GM10266 (cell line): ENCODE data around the gene COX5A.

Experiments
- DNase-seq: peaks from one replicate; pipeline ENCODE4 v3.0.0; 2012; ENCODE audit errors: extremely low spot score
- CTCF ChIP-seq: IDR thresholded peaks from 2 replicates; pipeline ENCODE4 v1.5.1; 2012; ENCODE audit warnings: mild to moderate bottlenecking, low read depth; ENCODE audit not compliant: control insufficient read depth, insufficient read depth; ENCODE audit errors: missing control alignments

Gene COX5A

GRCh38 chr15:74907163-74907870 is 30.6 kb downstream of the COX5A start:
- DNase-seq = peak; percentile 6
- TF ChIP-seq CTCF = no peak

GRCh38 chr15:74906450-74907162 is 31.3 kb downstream of the COX5A start, which contains the start of gene FAM219B:
TSS of gene FAM219B (minus strand) at chr15:74906851. CDS start at chr15:74906800, 51 bp downstream.
- no peak for TF ChIP-seq CTCF
- DNase-seq = peak; percentile 96

- no peak for TF ChIP-seq CTCF
- DNase-seq = no peak
Measured at GRCh38 chr15:74906067-74906449, 31.8 kb downstream of the COX5A start.

GRCh38 chr15:74904190-74904805 is 33.6 kb downstream of the COX5A start:
- DNase-seq = no peak
- no peak for TF ChIP-seq CTCF

- TF ChIP-seq CTCF = no peak
- DNase-seq = no peak
Measured at GRCh38 chr15:74903676-74904075, 34.2 kb downstream of the COX5A start.

- no peak for TF ChIP-seq CTCF
- DNase-seq = no peak
Measured at GRCh38 chr15:74902295-74903075, 35.4 kb downstream of the COX5A start.
